ENCODE data around the gene FASTK. TPM values are rescaled to one million over a fixed set of nuclear protein-coding genes. Genes with fewer than 3 reads are reported as not detected.

Gene FASTK
- total RNA-seq, 1 donor from 2014 or later = 89.8 TPM

DNA sequence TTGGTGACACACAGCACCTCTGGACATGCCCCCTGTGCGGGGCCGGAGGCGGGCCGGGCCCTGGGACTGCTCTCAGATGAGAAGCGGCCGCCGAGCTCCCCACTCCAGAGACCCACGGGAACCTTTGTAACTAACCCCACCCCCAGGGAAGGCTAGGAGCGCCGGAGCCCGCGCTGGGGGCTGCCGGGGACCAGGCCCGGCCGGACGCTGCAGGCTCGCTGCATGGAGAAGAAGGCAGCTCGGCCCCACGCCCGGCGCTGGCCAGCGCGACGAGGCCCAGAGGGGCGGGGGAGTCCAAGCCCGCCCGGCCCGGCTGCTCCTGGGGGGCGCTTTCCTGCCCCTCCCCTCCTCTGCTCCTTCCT lies 42.2 kb upstream of the FASTK start:
- no peak for TF ChIP-seq CTCF (conservative IDR thresholded peaks at IDR 0.05; ENCODE audit: low read depth, low read length)
- DNase-seq (ENCODE audit: low read depth) = no peak
- no peak overlapping the region for H3K4me3 ChIP-seq (ENCODE audit: low read depth, low read length)

DNA sequence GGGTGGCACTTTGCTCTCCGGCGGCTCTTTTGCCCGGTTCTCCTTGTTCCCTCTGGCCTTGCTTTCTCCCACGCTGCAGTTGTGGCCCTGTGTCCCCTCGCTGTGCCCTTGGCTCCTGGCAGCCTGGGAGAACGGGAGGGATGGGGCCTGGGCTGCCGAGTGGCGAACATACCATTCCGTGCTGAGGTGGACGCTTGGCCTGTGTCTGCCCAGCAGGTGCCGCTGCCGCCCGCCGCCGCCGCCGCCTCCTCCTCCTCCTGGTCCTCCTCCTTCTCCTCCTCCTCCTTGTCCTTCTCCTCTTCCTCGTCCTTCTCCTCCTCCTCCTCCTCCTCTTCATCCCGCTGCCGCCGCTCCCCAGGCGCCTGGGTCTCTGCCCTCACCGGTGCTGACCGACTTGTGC lies 41.7 kb upstream of the FASTK start:
- H3K4me3 ChIP-seq (ENCODE audit: low read depth, low read length) = no peak overlapping the region
- no peak for TF ChIP-seq CTCF (conservative IDR thresholded peaks at IDR 0.05; ENCODE audit: low read depth, low read length)
- DNase-seq (ENCODE audit: low read depth) = no peak

- no peak for TF ChIP-seq CTCF (conservative IDR thresholded peaks at IDR 0.05; ENCODE audit: low read depth, low read length)
- H3K4me3 ChIP-seq (ENCODE audit: low read depth, low read length) = no peak overlapping the region
- DNase-seq (ENCODE audit: low read depth) = no peak
These were observed 41.0 kb upstream of the FASTK start for GRCh38 chr7:151121380-151122170.

DNA sequence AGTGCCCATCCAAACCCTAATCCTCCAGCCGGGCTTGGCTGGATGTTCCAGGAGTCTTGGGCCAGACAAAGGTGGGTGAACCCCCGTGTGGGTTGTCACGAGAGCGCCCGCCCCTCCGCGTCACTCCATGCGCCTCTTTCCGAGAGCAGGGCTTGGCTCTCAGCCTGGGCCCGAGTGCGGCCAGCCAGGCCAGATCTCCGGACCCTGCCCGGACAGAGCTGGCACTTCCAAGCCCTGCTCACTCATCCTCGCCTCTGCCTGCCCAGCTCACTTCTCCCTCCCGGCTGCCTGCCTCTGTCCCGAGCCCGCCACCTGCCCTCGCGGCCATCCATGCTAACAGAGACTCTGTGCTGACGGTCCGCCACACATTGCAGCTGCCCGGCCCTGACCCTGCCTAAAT lies 40.3 kb upstream of the FASTK start:
- TF ChIP-seq CTCF (conservative IDR thresholded peaks at IDR 0.05; ENCODE audit: low read depth, low read length) = no peak
- DNase-seq (ENCODE audit: low read depth) = no peak

DNA sequence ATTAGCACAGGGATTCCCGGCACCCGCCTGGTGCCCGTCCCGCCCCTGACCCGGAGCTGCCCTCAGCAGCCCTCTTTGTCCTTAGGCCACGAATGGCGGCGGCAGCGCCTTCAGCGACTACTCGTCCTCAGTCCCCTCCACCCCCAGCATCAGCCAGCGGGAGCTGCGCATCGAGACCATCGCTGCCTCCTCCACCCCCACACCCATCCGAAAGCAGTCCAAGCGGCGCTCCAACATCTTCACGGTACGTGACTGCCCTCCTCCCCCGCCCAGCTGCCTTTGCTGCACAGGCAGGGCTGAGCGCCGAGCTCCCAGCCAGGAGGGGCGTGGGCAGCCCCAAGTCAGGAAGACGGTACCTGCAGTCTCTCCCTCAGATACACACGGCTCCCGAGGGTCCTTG lies 39.3 kb upstream of the FASTK start:
- DNase-seq (ENCODE audit: low read depth) = no peak
- TF ChIP-seq CTCF (conservative IDR thresholded peaks at IDR 0.05; ENCODE audit: low read depth, low read length) = no peak
- no peak overlapping the region for H3K4me3 ChIP-seq (ENCODE audit: low read depth, low read length)

More for the DNA sequence above, 40.3 kb upstream of the FASTK start:
- H3K4me3 ChIP-seq (ENCODE audit: low read depth, low read length) = no peak overlapping the region

DNA sequence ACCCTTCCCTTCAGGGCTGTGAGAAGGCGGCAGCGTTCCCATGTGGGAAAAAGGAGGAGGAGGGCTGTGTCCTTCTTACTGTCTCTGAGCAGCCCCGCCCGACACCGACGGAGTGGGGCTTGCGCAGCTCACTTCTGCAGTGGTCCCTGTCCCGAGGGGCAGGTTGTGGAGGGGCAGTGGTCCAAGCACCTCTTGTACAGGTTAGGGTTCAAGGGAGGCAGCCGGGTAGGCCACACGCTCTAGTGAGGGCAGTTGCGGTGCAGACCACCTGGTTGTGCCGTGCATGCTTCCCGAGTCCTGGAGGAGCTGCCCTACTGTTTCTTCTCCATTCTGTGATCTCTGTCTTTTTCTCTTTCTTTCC lies 38.4 kb upstream of the FASTK start:
- no peak for DNase-seq (ENCODE audit: low read depth)
- H3K4me3 ChIP-seq (ENCODE audit: low read depth, low read length) = no peak overlapping the region
- TF ChIP-seq CTCF (conservative IDR thresholded peaks at IDR 0.05; ENCODE audit: low read depth, low read length) = no peak
